ENCODE data around the gene PRIMPOL. TPM values are rescaled to one million over a fixed set of nuclear protein-coding genes. Genes with fewer than 3 reads are reported as not detected.

Gene PRIMPOL
- total and polyA plus RNA-seq, 9 of the 15 experiments (the other 6 are each of a cell fraction or from before 2014, with no cell fraction given): 11.0 to 32.0 (median 16.1) TPM

GRCh38 chr4:184688005-184688404 lies 38.5 kb downstream of the PRIMPOL start (continued):
- TF ChIP-seq, protein P1, sequence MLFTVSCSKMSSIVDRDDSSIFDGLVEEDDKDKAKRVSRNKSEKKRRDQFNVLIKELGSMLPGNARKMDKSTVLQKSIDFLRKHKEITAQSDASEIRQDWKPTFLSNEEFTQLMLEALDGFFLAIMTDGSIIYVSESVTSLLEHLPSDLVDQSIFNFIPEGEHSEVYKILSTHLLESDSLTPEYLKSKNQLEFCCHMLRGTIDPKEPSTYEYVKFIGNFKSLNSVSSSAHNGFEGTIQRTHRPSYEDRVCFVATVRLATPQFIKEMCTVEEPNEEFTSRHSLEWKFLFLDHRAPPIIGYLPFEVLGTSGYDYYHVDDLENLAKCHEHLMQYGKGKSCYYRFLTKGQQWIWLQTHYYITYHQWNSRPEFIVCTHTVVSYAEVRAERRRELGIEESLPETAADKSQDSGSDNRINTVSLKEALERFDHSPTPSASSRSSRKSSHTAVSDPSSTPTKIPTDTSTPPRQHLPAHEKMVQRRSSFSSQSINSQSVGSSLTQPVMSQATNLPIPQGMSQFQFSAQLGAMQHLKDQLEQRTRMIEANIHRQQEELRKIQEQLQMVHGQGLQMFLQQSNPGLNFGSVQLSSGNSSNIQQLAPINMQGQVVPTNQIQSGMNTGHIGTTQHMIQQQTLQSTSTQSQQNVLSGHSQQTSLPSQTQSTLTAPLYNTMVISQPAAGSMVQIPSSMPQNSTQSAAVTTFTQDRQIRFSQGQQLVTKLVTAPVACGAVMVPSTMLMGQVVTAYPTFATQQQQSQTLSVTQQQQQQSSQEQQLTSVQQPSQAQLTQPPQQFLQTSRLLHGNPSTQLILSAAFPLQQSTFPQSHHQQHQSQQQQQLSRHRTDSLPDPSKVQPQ (CRISPR knock-in tag; IDR thresholded peaks at IDR 0.05; ENCODE audit: borderline replicate concordance): no peak
- TF ChIP-seq ZBTB33 (CRISPR knock-in tag; IDR thresholded peaks at IDR 0.05): no peak
- TF ChIP-seq MAFF (IDR thresholded peaks at IDR 0.05; ENCODE audit: low read length): no peak
- TF ChIP-seq NFE2L1 (tag; IDR thresholded peaks at IDR 0.05; ENCODE audit: borderline replicate concordance, low read depth): no peak
- TF ChIP-seq ZNF354B (CRISPR knock-in tag; IDR thresholded peaks at IDR 0.05): no peak
- TF ChIP-seq MCM7 (IDR thresholded peaks at IDR 0.05): no peak

DNA sequence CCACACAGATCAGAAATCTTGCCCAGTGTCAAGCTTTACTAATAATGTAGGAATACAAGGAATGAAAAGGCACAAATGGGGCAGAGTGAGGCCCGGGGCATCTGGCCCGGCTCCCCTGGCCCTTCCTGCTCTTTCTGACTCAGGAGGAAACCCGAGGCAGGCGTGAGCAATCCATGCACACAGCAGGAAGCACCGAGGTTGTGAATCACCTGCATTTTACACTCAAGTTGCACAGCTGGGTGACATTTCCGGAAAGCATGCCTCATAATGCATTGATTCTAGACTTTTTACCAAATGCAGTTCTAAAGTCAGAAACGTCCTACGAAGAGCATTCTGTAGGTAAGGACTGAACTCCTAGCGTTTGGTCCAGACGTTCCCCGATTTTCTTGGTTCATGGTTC lies 38.9 kb downstream of the PRIMPOL start:
- H2AFZ ChIP-seq (ENCODE audit: low read depth, low read length): no peak overlapping the region
- ATAC-seq (no peak), FAIRE-seq (no peak), DNase-seq (ENCODE audit: extremely low read depth in 1 of 4, low spot score in 3 of 4) (no peak)
- H3K27ac ChIP-seq (ENCODE audit: extremely low read depth, low read depth, low read length): no peak overlapping the region
- no peaks in the 10 kb centered on the region for H3K9me3 ChIP-seq (replicated peaks; ENCODE audit: control insufficient read depth, insufficient read depth, low read depth, low read length)
- WGBS (ENCODE audit: insufficient coverage, low coverage, missing lambda C conversion rate): 62% methylated on average over 11 of the region's 11 CpGs
- peaks cover 5% of the 10 kb centered on the region for H3K9me1 ChIP-seq (ENCODE audit: control insufficient read depth, insufficient read depth, low read length)
- H3K9ac ChIP-seq (ENCODE audit: insufficient read depth in 1 of 2, low read depth in 2 of 2, low read length in 2 of 2): no peak overlapping the region
- ChIA-PET POLR2A (interaction anchor here (0.6 to 1.3 kb wide), 2 partner anchors 12 to 519 kb away, joined by 3 to 4 read pairs; no protein-coding TSS in a partner anchor), CTCF (ENCODE audit: low intra/inter-chr PET ratio) (no interaction called here)
- no peak overlapping the region for H3K4me3 ChIP-seq
- no TSS peak for BruUV-seq (replicated peaks)
- no peaks in the 10 kb centered on the region for H3K27me3 ChIP-seq (ENCODE audit: control insufficient read depth in 2 of 2, insufficient read depth in 2 of 2, low read length in 2 of 2)
- no peaks in the 10 kb centered on the region for H3K79me2 ChIP-seq (ENCODE audit: control insufficient read depth, insufficient read depth, low read length)
- peaks cover 11% of the 10 kb centered on the region; the same call in 2 of the 3 replicates for H3K36me3 ChIP-seq (ENCODE audit: control insufficient read depth, insufficient read depth, low read length)
- H4K20me1 ChIP-seq (replicated peaks; ENCODE audit: control insufficient read depth, insufficient read depth, low read length): no peaks in the 10 kb centered on the region
- intact Hi-C loops (cut with micrococcal nuclease): no loop called here
- in situ Hi-C loops (cut with MboI): no loop called here
- H3K4me2 ChIP-seq (ENCODE audit: insufficient read depth, low read length): no peak overlapping the region
- H3K4me1 ChIP-seq (replicated peaks in 1 of 2; ENCODE audit: control insufficient read depth in 2 of 2, insufficient read depth in 2 of 2, low read length in 2 of 2): peaks cover 13% of the 10 kb centered on the region in 2 experiments; a peak in 4 of 5 replicates
- TF ChIP-seq, protein P2, sequence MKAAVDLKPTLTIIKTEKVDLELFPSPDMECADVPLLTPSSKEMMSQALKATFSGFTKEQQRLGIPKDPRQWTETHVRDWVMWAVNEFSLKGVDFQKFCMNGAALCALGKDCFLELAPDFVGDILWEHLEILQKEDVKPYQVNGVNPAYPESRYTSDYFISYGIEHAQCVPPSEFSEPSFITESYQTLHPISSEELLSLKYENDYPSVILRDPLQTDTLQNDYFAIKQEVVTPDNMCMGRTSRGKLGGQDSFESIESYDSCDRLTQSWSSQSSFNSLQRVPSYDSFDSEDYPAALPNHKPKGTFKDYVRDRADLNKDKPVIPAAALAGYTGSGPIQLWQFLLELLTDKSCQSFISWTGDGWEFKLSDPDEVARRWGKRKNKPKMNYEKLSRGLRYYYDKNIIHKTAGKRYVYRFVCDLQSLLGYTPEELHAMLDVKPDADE (conservative IDR thresholded peaks at IDR 0.05; ENCODE audit: control insufficient read depth, low read depth, low read length): no peak
- TF ChIP-seq E2F8 (IDR thresholded peaks at IDR 0.05; ENCODE audit: low read depth, partially characterized antibody): no peak

All from K562 (cell line).